B cell (primary cell): ENCODE data around the gene SLC37A1. TPM values are rescaled to one million over a fixed set of nuclear protein-coding genes. Genes with fewer than 3 reads are reported as not detected.

Source experiments
- ATAC-seq: fragments of 200-7000 bp; cut with Tn5 transposase; one replicate; pipeline ENCODE4 v1.10.0; 2021; ENCODE audit warnings: low read depth, mild to moderate bottlenecking, moderate number of reproducible peaks, moderate library complexity
- CTCF ChIA-PET: fragments of 350-600 bp; sonication (Branson Sonifier 250); formaldehyde crosslinking; loops from one replicate; lab custom pipeline; 2021; ENCODE audit warnings: antibody characterized with exemption, inconsistent platforms; lab: Charles Lee
- POLR2A ChIA-PET: fragments of 350-600 bp; sonication (Branson Sonifier 250); formaldehyde crosslinking; loops from one replicate; lab custom pipeline; 2021; ENCODE audit warnings: antibody characterized with exemption; lab: Charles Lee
- DNase-seq: peaks from one replicate; pipeline ENCODE4 v3.0.0; 2013
- H2AFZ ChIP-seq: 2 replicates; pipeline ENCODE4 v1.6.1; 2012; ENCODE audit warnings: mild to moderate bottlenecking, low read depth, low read length; ENCODE audit not compliant: insufficient read depth, poor library complexity, severe bottlenecking
- H3K27ac ChIP-seq, 2 donors: 1 replicate in 1 of 2; 2 replicates in 1 of 2; pipeline ENCODE4 v1.5.1; 2012 to 2013; ENCODE audit warnings: low read length in 2 of 2, mild to moderate bottlenecking in 2 of 2, moderate library complexity in 1 of 2
- H3K27me3 ChIP-seq, 4 experiments: fragments of 200-600 bp in 1 of 4; sonication (generic) in 1 of 4; replicated peaks in 1 of 4; 1 replicate in 2 of 4; 2 replicates in 2 of 4; pipeline versions ENCODE4 v1.6.1 to v1.7.0; 2013 to 2016; ENCODE audit warnings: low read length in 3 of 4, mild to moderate bottlenecking in 2 of 4, mixed read lengths in 1 of 4, moderate library complexity in 1 of 4; ENCODE audit not compliant: insufficient read depth in 4 of 4, control insufficient read depth in 3 of 4; ENCODE audit errors: control extremely low read depth in 1 of 4
- H3K36me3 ChIP-seq, 2 experiments: replicated peaks in 1 of 2; 1 replicate in 1 of 2; 2 replicates in 1 of 2; pipeline versions ENCODE4 v1.6.1 to v1.7.1; 2013; ENCODE audit warnings: low read length in 1 of 2; ENCODE audit not compliant: insufficient read depth in 2 of 2, control insufficient read depth in 1 of 2; ENCODE audit errors: control extremely low read depth in 1 of 2, extremely low read depth in 1 of 2
- H3K4me1 ChIP-seq, 2 donors: fragments of 200-600 bp in 1 of 2; sonication (generic) in 1 of 2; 1 replicate in 1 of 2; 2 replicates in 1 of 2; pipeline versions ENCODE4 v1.5.1 to v1.6.1; 2013 to 2017; ENCODE audit warnings: low read length in 2 of 2; ENCODE audit not compliant: control insufficient read depth in 2 of 2, insufficient read depth in 2 of 2
- H3K4me2 ChIP-seq: replicated peaks from 2 replicates; pipeline ENCODE3; 2012; ENCODE audit warnings: mild to moderate bottlenecking, low read depth, low read length; ENCODE audit not compliant: poor library complexity, severe bottlenecking
- H3K4me3 ChIP-seq, 5 experiments: fragments of 200-600 bp in 1 of 5; sonication (generic) in 1 of 5; 1 replicate in 3 of 5; 2 replicates in 2 of 5; pipeline versions ENCODE4 v1.5.1 to v1.7.0; 2011 to 2016; ENCODE audit warnings: low read length in 4 of 5, mild to moderate bottlenecking in 4 of 5, low read depth in 2 of 5, control low read depth in 1 of 5, moderate library complexity in 1 of 5; ENCODE audit not compliant: insufficient read depth in 1 of 5; ENCODE audit errors: control extremely low read depth in 1 of 5, extremely low read depth in 1 of 5
- H3K79me2 ChIP-seq: fragments of 200-600 bp; sonication (generic); one replicate; pipeline ENCODE4 v1.6.0; 2016; ENCODE audit warnings: low read length; ENCODE audit not compliant: control insufficient read depth, insufficient read depth
- H3K9ac ChIP-seq: fragments of 200-600 bp; sonication (generic); 2 replicates; pipeline ENCODE4 v1.6.1; 2017; ENCODE audit warnings: mild to moderate bottlenecking, low read length, moderate library complexity
- H3K9me3 ChIP-seq, 3 donors: one replicate each; pipeline versions ENCODE4 v1.6.1 to v1.7.1; 2013; ENCODE audit warnings: low read length in 2 of 3; ENCODE audit not compliant: control insufficient read depth in 2 of 3, insufficient read depth in 1 of 3; ENCODE audit errors: control extremely low read depth in 1 of 3
- H4K20me1 ChIP-seq: 2 replicates; pipeline ENCODE4 v1.6.0; 2012; ENCODE audit warnings: mild to moderate bottlenecking, low read length; ENCODE audit not compliant: insufficient read depth, control insufficient read depth, poor library complexity, severe bottlenecking
- H3K27ac Mint-ChIP-seq: one replicate; pipeline ENCODE4 v1.8.0; 2021; ENCODE audit warnings: mixed read lengths
- H3K27me3 Mint-ChIP-seq: one replicate; pipeline ENCODE4 v1.8.0; 2021; ENCODE audit warnings: mixed read lengths
- H3K4me1 Mint-ChIP-seq: one replicate; pipeline ENCODE4 v1.8.0; 2021; ENCODE audit warnings: mixed read lengths
- H3K4me3 Mint-ChIP-seq: one replicate; pipeline ENCODE4 v1.8.0; 2021; ENCODE audit warnings: mixed read lengths
- H3K9me3 Mint-ChIP-seq: one replicate; pipeline ENCODE4 v1.8.0; 2022; ENCODE audit warnings: mixed read lengths; ENCODE audit not compliant: insufficient read depth
- EZH2 ChIP-seq: IDR thresholded peaks from 2 replicates; pipeline ENCODE4 v1.6.1; 2012; ENCODE audit warnings: borderline replicate concordance, low read depth, mild to moderate bottlenecking, moderate library complexity, low read length; ENCODE audit not compliant: insufficient read depth, poor library complexity, severe bottlenecking
- WGBS: methylation state at CpG from one replicate; pipeline ENCODE4 v1.1.5; 2013; ENCODE audit warnings: missing lambda C conversion rate; ENCODE audit not compliant: insufficient coverage; 5-methylcytosine and 5-hydroxymethylcytosine counted together
- intact Hi-C: fragments of 100-400 bp; cut with micrococcal nuclease; formaldehyde crosslinking; loops from one replicate; pipeline ENCODE4 v1.10.0; 2022
- polyA plus RNA-seq: library from polyadenylated mRNA; depleted of rRNA; stranded (reverse); fragments of >200 nt; gene quantifications from 2 replicates; pipeline ENCODE4 v1.2.3, GENCODE V29; 2012
- total RNA-seq, 2 donors: library from RNA; stranded (reverse); fragments of 120-200 nt in 1 of 2; gene quantifications; 1 replicate in 1 of 2; 2 replicates in 1 of 2; pipeline versions ENCODE4 v1.2.3 to v1.2.4, GENCODE V29; 2013 to 2022
- TF ChIP-seq, protein P1 (sequence below): fragments of 200-600 bp; IDR thresholded peaks from one replicate; pipeline ENCODE4 v1.8.0; 2022; ENCODE audit warnings: antibody characterized with exemption, mild to moderate bottlenecking

SLC37A1 gene
- total and polyA plus RNA-seq, 2 donors (not counting 1 experiment from before 2014, with no cell fraction given), result 38.1 to 60.2 TPM

DNA sequence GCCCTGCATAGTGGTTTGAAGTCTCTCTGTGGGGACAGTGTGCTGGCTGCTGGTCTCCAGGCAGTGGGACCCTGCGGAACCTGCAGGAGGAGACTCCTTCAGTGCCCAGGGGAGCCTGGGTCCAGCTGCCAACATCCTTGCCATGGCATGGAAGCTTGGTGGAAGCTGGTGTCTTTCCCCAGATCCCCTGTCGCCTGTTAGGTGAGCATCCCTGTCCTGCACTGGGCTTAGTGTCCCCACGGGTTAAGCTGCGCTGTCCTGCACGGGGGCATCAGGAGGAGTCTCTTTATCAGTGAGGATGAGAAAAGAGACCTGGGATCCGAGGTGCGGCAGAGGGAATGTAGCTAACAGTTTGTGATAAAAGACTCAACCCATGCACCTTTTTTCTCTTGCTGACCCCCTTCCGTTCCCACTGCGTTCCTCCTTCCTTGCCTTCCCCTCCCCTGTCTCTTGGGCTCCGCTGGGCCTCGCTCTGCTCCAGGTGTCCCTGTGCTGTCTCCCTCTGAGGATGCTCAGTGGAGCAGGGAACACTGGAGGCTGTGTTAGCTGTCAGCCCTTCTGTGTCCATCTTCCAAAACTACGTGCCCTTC, 59.3 kb downstream of the SLC37A1 start:
- ChIA-PET CTCF (no interaction called here), POLR2A (no interaction called here)
- Mint-ChIP-seq H3K4me1 (no peaks in the 10 kb centered on the region), H3K9me3 (peaks cover 8% of the 10 kb centered on the region), H3K27ac (no peak overlapping the region), H3K4me3 (no peak overlapping the region), H3K27me3 (no peaks in the 10 kb centered on the region)
- Histone ChIP-seq H3K4me1 (no peaks in the 10 kb centered on the region), H3K27ac (no peak overlapping the region), H4K20me1 (no peaks in the 10 kb centered on the region), H3K79me2 (no peaks in the 10 kb centered on the region), H3K9ac (no peak overlapping the region), H2AFZ (no peak overlapping the region), H3K4me2 (no peak overlapping the region), H3K9me3 (peaks cover 0 to 9% (median 4%) of the 10 kb centered on the region in 3 donors), H3K27me3 (no peaks in the 10 kb centered on the region), H3K36me3 (peaks cover 2 to 76% of the 10 kb centered on the region in 2 experiments), H3K4me3 (no peak overlapping the region)
- no peak for TF ChIP-seq EZH2
- TF ChIP-seq, protein P1, sequence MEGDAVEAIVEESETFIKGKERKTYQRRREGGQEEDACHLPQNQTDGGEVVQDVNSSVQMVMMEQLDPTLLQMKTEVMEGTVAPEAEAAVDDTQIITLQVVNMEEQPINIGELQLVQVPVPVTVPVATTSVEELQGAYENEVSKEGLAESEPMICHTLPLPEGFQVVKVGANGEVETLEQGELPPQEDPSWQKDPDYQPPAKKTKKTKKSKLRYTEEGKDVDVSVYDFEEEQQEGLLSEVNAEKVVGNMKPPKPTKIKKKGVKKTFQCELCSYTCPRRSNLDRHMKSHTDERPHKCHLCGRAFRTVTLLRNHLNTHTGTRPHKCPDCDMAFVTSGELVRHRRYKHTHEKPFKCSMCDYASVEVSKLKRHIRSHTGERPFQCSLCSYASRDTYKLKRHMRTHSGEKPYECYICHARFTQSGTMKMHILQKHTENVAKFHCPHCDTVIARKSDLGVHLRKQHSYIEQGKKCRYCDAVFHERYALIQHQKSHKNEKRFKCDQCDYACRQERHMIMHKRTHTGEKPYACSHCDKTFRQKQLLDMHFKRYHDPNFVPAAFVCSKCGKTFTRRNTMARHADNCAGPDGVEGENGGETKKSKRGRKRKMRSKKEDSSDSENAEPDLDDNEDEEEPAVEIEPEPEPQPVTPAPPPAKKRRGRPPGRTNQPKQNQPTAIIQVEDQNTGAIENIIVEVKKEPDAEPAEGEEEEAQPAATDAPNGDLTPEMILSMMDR, result no peak
- DNase-seq (no peak), ATAC-seq (no peak)
- intact Hi-C loops, result no loop called here
- WGBS, result 99% methylated on average over 10 of the region's 12 CpGs

DNA sequence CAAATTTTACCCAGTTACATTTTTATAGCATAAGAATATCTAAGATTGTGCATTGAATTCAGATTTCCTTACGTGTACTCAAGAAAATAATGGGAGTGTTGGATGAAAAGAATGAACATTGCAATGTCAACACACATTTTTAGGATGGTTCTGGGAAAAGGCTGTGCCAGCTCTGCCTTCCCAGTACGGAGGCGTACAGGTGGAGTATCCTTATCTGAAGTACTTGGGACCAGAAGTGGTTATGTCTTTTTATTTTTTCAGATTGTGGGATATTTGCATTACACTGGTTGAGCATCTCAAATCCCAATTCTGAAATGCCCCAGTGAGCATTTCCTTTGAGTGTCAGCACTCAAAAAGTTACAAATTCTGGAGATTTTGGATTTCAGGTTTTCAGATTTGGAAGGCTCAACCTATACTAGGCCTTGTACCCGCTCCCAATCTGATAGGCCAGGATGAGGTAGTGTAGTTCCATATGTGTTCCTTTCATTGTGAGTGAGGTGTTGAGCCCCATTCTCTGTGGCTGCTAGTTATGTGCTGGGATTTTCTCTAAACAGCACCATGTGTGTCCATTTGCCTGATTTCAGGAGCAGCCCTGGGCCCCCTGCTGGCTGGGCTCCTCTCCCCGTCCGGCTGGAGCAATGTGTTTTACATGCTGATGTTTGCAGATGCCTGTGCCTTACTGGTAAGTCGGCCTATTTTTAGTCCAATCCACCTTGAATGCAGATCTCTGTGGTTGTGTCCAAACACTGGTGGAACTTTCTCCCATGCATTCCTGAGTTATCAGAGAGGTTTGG, 60.8 kb downstream of the SLC37A1 start:
- no peaks in the 10 kb centered on the region for H3K27me3 ChIP-seq
- H3K27ac Mint-ChIP-seq, result no peak overlapping the region
- peaks cover 0 to 9% (median 4%) of the 10 kb centered on the region in 3 donors for H3K9me3 ChIP-seq
- H3K9ac ChIP-seq, result no peak overlapping the region
- 93% methylated on average over 4 of the region's 7 CpGs for WGBS
- ChIA-PET POLR2A (no interaction called here), CTCF (interaction anchor here (0.6 kb wide), 1 partner anchor 1387 kb away, joined by 3 read pairs; no protein-coding TSS in a partner anchor)
- H3K27ac ChIP-seq, result no peak overlapping the region
- no peak overlapping the region for H3K4me3 Mint-ChIP-seq
- H3K9me3 Mint-ChIP-seq, result peaks cover 8% of the 10 kb centered on the region
- H3K4me2 ChIP-seq, result no peak overlapping the region
- no peaks in the 10 kb centered on the region for H3K79me2 ChIP-seq
- intact Hi-C loops, result no loop called here
- no peaks in the 10 kb centered on the region for H3K27me3 Mint-ChIP-seq
- no peaks in the 10 kb centered on the region for H4K20me1 ChIP-seq
- DNase-seq (no peak), ATAC-seq (no peak)
- no peak overlapping the region for H3K4me3 ChIP-seq
- no peaks in the 10 kb centered on the region for H3K4me1 ChIP-seq
- H3K36me3 ChIP-seq, result peaks cover 2 to 64% of the 10 kb centered on the region in 2 experiments
- TF ChIP-seq, protein P1, result no peak
- no peak for TF ChIP-seq EZH2
- H3K4me1 Mint-ChIP-seq, result no peaks in the 10 kb centered on the region
- no peak overlapping the region for H2AFZ ChIP-seq
